ENCODE results near the gene CP. TPM values are rescaled to one million over a fixed set of nuclear protein-coding genes. Genes with fewer than 3 reads are reported as not detected.

Gene CP
- total and polyA plus RNA-seq, 12 donors: 0.48 to 17.2 (median 5.4) TPM

DNA sequence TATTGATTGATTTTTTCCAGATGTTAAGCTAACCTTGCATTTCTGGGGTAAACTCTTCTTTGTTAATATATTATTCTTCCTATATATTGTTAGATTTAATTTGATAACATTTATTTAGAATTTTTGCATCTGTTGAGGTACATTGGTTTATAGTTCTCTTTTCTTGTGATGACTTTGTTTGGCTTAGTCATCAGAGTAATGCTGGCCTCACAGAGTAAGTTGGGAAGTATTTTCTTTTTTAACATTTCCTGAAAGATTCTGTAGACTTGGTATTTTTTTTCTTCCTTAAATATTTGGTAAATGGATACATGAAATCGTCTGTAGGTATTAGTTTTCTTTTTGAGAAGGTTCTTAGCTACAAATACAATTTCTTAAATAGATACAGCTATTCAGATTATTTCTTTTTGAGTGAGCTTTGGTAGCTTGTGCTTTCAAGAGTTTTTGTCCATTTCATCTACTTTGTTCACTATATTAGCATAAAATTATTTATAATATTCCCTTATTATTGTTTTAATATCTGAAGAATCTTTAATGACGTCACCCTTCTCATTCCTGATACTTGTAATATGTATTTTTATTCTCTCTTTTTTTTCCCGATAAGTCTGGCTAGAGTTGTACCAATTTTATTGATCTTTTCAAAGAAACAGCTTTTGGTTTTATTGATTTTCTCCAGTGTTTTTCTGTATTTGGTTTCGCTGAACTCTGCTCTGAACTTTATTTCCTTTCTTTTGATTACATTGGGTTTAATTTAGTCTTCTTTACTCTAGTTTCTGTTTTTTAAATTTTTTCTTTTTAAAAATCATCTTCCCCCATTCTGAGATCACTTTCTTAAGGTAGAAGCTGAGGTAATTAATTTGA, 98.7 kb downstream of the CP start:
- DNase-seq: no peak
- intact Hi-C loops (cut with DNase I): loop anchor here (5.0 to 10.0 kb wide), 2 partner anchors 62 to 149 kb away; no protein-coding TSS in a partner anchor
- H3K27me3 ChIP-seq: no peaks in the 10 kb centered on the region
- peaks cover 0 to 7% of the 10 kb centered on the region in 2 donors for H3K4me1 ChIP-seq (replicated peaks in 1 of 2)
- no peak overlapping the region for H3K4me3 ChIP-seq
- 75 to 83% (median 76%) methylated on average over 4 of the region's 4 CpGs for WGBS, 4 donors
- TF ChIP-seq POLR2A (IDR thresholded peaks at IDR 0.05): no peak
- TF ChIP-seq, protein P1, sequence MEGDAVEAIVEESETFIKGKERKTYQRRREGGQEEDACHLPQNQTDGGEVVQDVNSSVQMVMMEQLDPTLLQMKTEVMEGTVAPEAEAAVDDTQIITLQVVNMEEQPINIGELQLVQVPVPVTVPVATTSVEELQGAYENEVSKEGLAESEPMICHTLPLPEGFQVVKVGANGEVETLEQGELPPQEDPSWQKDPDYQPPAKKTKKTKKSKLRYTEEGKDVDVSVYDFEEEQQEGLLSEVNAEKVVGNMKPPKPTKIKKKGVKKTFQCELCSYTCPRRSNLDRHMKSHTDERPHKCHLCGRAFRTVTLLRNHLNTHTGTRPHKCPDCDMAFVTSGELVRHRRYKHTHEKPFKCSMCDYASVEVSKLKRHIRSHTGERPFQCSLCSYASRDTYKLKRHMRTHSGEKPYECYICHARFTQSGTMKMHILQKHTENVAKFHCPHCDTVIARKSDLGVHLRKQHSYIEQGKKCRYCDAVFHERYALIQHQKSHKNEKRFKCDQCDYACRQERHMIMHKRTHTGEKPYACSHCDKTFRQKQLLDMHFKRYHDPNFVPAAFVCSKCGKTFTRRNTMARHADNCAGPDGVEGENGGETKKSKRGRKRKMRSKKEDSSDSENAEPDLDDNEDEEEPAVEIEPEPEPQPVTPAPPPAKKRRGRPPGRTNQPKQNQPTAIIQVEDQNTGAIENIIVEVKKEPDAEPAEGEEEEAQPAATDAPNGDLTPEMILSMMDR (IDR thresholded peaks at IDR 0.05): no peak
- H3K27ac ChIP-seq: no peak overlapping the region
- H3K9me3 ChIP-seq (replicated peaks in 1 of 3): no peaks in the 10 kb centered on the region
- no peaks in the 10 kb centered on the region for H3K36me3 ChIP-seq (replicated peaks in 1 of 2)

Other genes with a start within 250 kb of the CP start
- 10 to 100 TPM; 17.2 to 53.6 (median 36.6) TPM for gene GYG1, start 230.3 kb downstream of the CP start, total RNA-seq
- gene GYG1, start 230.3 kb downstream of the CP start, polyA plus RNA-seq: 10 to 100 TPM; 17.3 to 52.5 (median 21.7) TPM
- gene HLTF, start 135.3 kb downstream of the CP start, total RNA-seq: 100 to 1,000 TPM in 1 of 9 donors, 10 to 100 TPM in 8; 30.4 to 102 (median 64.3) TPM
- 10 to 100 TPM in 1 of 3 donors, 1 to 10 TPM in 2; 5.6 to 41.0 (median 6.0) TPM for gene HLTF, start 135.3 kb downstream of the CP start, polyA plus RNA-seq
- 10 to 100 TPM; 20.2 to 38.2 (median 29.5) TPM for gene HPS3, start 92.2 kb downstream of the CP start, total RNA-seq
- gene HPS3, start 92.2 kb downstream of the CP start, polyA plus RNA-seq: 10 to 100 TPM in 1 of 3 donors, 1 to 10 TPM in 2; 6.7 to 35.5 (median 7.3) TPM
- gene TM4SF18, start 111.8 kb upstream of the CP start, total RNA-seq: 10 to 100 TPM in 8 of 9 donors, 1 to 10 TPM in 1; 8.3 to 24.9 (median 14.6) TPM
- gene TM4SF18, start 111.8 kb upstream of the CP start, polyA plus RNA-seq: 10 to 100 TPM in 1 of 3 donors, 1 to 10 TPM in 2; 2.4 to 14.7 (median 4.3) TPM
- 100 to 1,000 TPM in 1 of 9 donors, 10 to 100 TPM in 8; 40.4 to 164 (median 60.5) TPM for gene TM4SF1, start 155.8 kb upstream of the CP start, total RNA-seq
- 10 to 100 TPM; 31.5 to 87.5 (median 83.5) TPM for gene TM4SF1, start 155.8 kb upstream of the CP start, polyA plus RNA-seq